GM12892 (cell line): ENCODE measurements around the gene MFSD6.
"Not testable (repeated sequence)": the region's sequence is repeated elsewhere in the genome, so short reads cannot be mapped to it uniquely, and the experiment has no call there.

Experiments used
- DNase-seq: peaks from one replicate; pipeline ENCODE4 v3.0.0; 2011; ENCODE audit not compliant: insufficient read length
- FAIRE-seq: peaks from 2 replicates; lab custom pipeline; 2011; peaks lifted over from hg19 to GRCh38; lab: Jason Lieb, UNC
- POLR2A ChIP-seq: IDR thresholded peaks from 2 replicates; pipeline ENCODE4 v1.6.1; 2011; ENCODE audit warnings: low read depth, low read length, control low read depth
- POLR2AphosphoS5 ChIP-seq: IDR thresholded peaks from 2 replicates; pipeline ENCODE4 v1.6.1; 2011; ENCODE audit warnings: low read depth, low read length, control low read depth
- TAF1 ChIP-seq: IDR thresholded peaks from 2 replicates; pipeline ENCODE4 v1.6.1; 2011; ENCODE audit warnings: low read depth, mild to moderate bottlenecking, control low read depth, low read length, borderline replicate concordance

The MFSD6 gene

GRCh38 chr2:190459881-190460280, 51.7 kb downstream of the MFSD6 start:
- TF ChIP-seq TAF1 (no peak), POLR2AphosphoS5 (no peak), POLR2A (no peak)
- FAIRE-seq (no peak), DNase-seq (no peak)

GRCh38 chr2:190460487-190460886, 52.3 kb downstream of the MFSD6 start:
- DNase-seq, result no peak
- TF ChIP-seq POLR2A, result no peak
- TF ChIP-seq POLR2AphosphoS5, result no peak
- no peak for TF ChIP-seq TAF1
- no peak for FAIRE-seq

GRCh38 chr2:190462181-190462580, 54.0 kb downstream of the MFSD6 start:
- no peak for FAIRE-seq

GRCh38 chr2:190462611-190463010, 54.5 kb downstream of the MFSD6 start:
- FAIRE-seq (peak; percentile 30), DNase-seq (no peak)
- no peak for TF ChIP-seq TAF1
- TF ChIP-seq POLR2AphosphoS5, result no peak
- TF ChIP-seq POLR2A, result no peak

More at GRCh38 chr2:190462181-190462580, 54.0 kb downstream of the MFSD6 start:
- no peak for TF ChIP-seq TAF1
- no peak for TF ChIP-seq POLR2A
- TF ChIP-seq POLR2AphosphoS5, result no peak
- DNase-seq, result no peak

- peak; percentile 85 for FAIRE-seq
- DNase-seq, result no peak
- TF ChIP-seq TAF1 (no peak), POLR2AphosphoS5 (no peak), POLR2A (no peak)
Observed at GRCh38 chr2:190465060-190465459, 56.9 kb downstream of the MFSD6 start.

GRCh38 chr2:190466819-190467446, 58.8 kb downstream of the MFSD6 start:
- no peak for TF ChIP-seq POLR2A
- TF ChIP-seq TAF1, result no peak
- no peak for TF ChIP-seq POLR2AphosphoS5
- FAIRE-seq (peak; percentile 61), DNase-seq (no peak)

- DNase-seq, result no peak
- peak; percentile 81 for FAIRE-seq
- TF ChIP-seq TAF1 (no peak), POLR2A (no peak)
Observed at GRCh38 chr2:190467575-190468083, 59.5 kb downstream of the MFSD6 start.

- FAIRE-seq, DNase-seq: not testable (repeated sequence)
Observed at GRCh38 chr2:190468354-190468753, 60.2 kb downstream of the MFSD6 start.

GRCh38 chr2:190468814-190469569, 60.8 kb downstream of the MFSD6 start:
- no peak for DNase-seq
- peak; percentile 68 for FAIRE-seq

GRCh38 chr2:190469771-190470170, 61.6 kb downstream of the MFSD6 start:
- FAIRE-seq (no peak), DNase-seq (no peak)
- TF ChIP-seq POLR2A, result no peak
- no peak for TF ChIP-seq TAF1
- no peak for TF ChIP-seq POLR2AphosphoS5

More at GRCh38 chr2:190468814-190469569, 60.8 kb downstream of the MFSD6 start:
- TF ChIP-seq TAF1 (no peak), POLR2AphosphoS5 (no peak), POLR2A (no peak)

- TF ChIP-seq POLR2AphosphoS5 (no peak), TAF1 (no peak), POLR2A (no peak)
- no peak for DNase-seq
- FAIRE-seq, result no peak
Observed at GRCh38 chr2:190470256-190470826, 62.2 kb downstream of the MFSD6 start.

- FAIRE-seq, result no peak
- no peak for DNase-seq
- TF ChIP-seq TAF1 (no peak), POLR2AphosphoS5 (no peak), POLR2A (no peak)
Observed at GRCh38 chr2:190477661-190478454, 69.7 kb downstream of the MFSD6 start.
